Fibroblast of skin of right biceps (primary cell): ENCODE measurements around the gene RBM45.
A peak's percentile ranks its signal among the peaks of the same experiment; 100 is the strongest.
"Not testable (repeated sequence)": the region's sequence is repeated elsewhere in the genome, so short reads cannot be mapped to it uniquely, and the experiment has no call there.

Experiments
- DNase-seq: peaks from one replicate; pipeline ENCODE4 v3.0.0-alpha.2; 2013

RBM45 gene

GRCh38 chr2:178112202-178113152 lies at the start of gene RBM45:
TSS of gene RBM45 (plus strand) at chr2:178112437. CDS start at chr2:178112547, 110 bp downstream.
- peak; percentile 90 for DNase-seq

DNA sequence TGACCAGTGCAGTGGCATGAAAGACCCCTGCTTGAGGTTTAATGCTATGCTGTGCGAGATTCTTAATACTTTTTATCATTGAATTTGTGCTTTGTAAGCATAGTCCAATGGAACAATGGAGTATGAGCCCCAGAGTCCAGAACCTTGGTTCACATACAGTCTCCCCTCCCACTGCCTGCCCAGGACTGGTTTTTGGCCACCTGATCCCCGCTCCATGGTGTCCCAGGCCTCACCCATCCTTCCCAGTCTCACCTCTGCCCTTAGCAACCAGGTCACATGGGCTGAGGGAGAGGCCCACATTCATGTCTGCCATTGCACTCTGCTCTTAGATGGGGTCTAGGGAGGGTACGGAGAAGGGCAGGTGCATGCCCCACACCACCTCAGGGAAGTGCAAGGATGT lies 45.9 kb upstream of the RBM45 start:
- DNase-seq: no peak

- DNase-seq: peak; percentile 15
Measured at GRCh38 chr2:178066890-178067669, 45.2 kb upstream of the RBM45 start.

GRCh38 chr2:178068823-178069454 lies 43.3 kb upstream of the RBM45 start:
- no peak for DNase-seq

GRCh38 chr2:178069551-178069950 lies 42.7 kb upstream of the RBM45 start:
- DNase-seq: peak; percentile 3

DNA sequence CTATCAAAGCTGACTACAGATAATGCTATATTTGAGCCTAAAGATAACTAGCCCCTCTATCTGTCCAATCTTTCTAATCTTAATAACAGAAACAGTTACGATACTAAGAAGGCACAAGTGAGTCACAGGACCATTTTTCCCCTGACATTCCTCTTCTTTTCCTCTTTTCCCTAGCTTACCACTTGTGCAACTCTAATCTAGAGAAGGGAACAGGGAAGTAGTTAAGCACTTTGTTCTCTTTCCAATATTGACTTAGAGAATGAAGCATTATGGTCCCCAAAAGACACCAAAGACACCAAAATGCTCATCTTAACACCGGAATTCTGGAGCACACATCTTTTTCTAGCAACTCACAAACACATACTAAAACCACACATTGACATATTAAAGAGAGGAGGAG lies 41.4 kb upstream of the RBM45 start:
- DNase-seq: no peak

DNA sequence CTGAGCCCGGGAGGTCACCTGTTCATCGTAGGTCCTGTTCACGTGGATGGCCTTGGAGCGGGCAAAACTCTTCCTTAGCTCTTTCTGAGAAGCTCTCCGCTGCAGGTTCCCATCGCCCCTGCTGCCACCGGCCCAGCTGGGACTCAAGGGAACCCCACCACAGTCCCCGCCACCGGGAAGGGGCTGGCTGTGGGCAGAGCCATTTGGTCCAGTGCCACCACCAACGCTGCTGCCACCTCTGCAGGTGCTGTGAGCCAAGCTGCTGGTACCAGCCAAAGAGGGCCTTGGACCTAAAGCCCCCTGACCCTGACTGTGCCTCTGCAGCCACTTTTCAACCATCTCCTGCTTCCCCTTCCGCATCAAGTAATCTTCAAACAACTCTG lies 40.2 kb upstream of the RBM45 start:
- DNase-seq: no peak

- peak; percentile 81 for DNase-seq
Measured at GRCh38 chr2:178072383-178073301, 39.6 kb upstream of the RBM45 start, which contains the start of gene PDE11A. TSS of gene PDE11A (minus strand) at chr2:178072777. CDS start at chr2:178072437, 340 bp downstream.

- DNase-seq: peak; percentile 27
Measured at GRCh38 chr2:178074123-178075005, 37.9 kb upstream of the RBM45 start.

- no peak for DNase-seq
Measured at GRCh38 chr2:178075006-178075326, 37.3 kb upstream of the RBM45 start.

DNA sequence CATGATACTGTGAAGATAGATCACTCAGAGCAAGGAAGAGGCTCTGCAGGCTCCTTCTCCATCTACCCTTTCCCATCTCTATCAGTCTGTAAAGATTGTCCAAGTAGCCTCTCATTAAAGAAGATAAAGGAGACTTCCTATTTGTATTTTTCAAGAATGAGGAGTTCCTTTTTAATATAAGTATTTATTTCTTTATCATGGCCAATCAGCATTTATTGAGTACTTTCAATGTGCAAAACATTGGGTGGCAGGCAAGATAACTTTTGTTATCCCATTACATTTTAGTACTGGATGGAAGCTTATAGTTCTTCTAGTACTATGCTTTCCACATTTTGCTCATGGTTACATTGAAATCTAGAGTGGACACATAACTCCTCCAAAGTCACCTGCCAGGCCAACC lies 36.1 kb upstream of the RBM45 start:
- no peak for DNase-seq

DNA sequence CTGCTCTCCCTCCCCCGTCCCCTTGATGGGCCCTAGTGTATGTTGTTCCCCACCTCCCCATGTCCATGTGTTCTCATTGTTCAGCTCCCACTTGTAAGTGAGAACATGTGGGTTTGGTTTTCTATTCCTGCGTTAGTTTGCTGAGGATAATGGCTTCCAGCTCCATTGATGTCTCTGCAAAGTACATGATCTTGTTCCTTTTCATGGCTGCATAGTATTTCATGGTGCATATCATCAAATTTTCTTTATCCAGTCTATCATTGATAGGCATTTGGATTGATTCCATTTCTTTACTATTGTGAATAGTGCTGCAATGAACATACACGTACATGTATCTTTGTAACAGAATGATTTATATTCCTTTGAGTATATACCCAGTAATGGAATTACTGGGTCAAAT lies 33.0 kb upstream of the RBM45 start:
- DNase-seq: not testable (repeated sequence)

- DNase-seq: no peak
Measured at GRCh38 chr2:178082408-178083045, 29.7 kb upstream of the RBM45 start.

DNA sequence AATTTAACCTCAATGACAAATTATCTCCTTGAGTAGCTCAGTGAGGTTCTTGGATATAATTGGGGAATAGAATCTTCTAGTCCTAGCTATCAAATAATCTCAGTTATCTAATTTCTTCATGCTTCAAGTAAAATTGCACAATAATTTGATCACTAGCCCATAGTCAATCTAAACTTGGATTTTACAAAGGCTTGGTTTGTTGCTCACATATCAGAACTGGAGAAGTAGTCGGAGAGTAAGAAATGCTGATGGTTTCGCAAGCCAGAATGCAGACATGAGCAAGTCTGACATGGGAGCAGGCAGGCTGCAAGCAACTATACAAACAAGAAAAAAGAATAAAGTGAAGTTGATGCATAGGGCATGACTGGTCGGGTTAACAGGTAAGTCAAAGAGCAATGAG lies 28.0 kb upstream of the RBM45 start:
- DNase-seq: no peak

- DNase-seq: no peak
Measured at GRCh38 chr2:178088774-178089270, 23.4 kb upstream of the RBM45 start.

DNA sequence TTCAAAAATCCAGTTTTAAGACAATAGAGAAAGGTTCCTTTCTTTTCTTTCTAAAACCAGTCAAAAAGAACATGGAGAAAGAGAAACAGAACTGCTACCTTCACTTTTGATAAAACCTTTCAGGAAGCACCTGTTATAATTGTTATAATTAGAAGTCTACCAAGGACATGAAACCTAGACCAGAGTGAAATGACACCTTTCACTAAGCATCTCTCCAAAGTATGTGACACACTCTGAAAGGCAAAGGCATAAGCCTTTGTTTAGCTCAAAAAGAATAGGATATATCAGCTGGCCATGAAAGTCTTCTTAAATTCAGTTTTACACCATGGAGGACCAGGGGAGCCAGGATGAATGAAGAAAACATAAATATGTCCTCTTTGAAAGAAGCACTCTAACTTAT lies 18.8 kb upstream of the RBM45 start:
- DNase-seq: no peak

DNA sequence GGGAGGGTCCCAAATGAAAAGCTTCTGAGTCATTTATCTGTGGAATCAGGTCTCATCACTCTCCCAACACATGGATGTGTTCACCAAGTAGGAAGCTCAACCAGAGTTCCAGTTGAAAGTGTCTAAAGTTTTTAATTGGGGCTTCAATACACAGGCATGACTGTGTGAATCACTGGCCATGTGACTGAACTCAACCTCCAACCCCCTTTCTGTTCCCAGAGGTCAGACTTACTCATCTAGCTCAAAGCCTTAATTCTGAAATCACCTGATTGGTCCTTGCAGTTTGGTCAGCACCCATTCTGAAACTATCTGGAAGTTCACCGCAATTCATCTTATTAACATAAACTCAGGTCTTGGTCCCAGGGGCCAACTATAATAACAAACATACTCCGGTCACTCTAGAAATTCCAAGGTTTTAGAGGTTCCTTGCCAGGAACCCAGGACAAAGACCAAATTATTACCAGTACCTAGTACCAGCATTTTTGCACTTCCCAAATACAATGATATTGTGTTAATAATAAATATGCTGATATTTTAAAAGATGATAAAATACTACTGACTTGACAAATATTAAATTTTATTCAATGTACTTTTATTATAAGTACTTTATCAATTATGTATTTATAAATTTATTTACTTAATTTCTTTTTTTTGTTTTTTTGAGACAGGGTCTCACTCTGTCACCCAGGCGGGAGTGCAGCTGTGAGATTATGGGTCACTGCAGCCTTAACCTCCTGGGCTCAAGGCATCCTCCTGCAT lies 10.7 kb upstream of the RBM45 start:
- peak; percentile 1 for DNase-seq

GRCh38 chr2:178105566-178105965 lies 6.7 kb upstream of the RBM45 start:
- DNase-seq: no peak

GRCh38 chr2:178106053-178106452 lies 6.2 kb upstream of the RBM45 start:
- no peak for DNase-seq

DNA sequence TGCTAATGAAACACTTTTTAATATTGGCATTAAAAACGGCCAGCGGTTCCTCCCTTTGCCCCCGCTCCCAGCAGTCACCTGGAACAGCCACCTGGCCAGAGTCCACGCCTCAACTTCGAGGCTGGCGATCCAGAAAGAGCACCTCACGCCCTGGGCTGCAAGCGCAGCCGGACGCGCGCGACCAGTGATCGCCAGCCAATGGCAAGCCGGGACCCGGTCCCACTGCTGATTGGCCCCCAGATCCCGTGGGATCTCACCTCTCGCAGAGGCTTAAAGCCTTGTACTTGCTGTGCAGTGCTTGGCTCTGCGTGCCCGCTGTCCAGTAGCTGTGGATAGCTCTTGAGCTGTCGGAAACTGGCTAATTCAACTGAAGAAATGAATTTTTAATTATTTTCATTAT lies 4.1 kb upstream of the RBM45 start:
- no peak for DNase-seq
